GM18907 (cell line): ENCODE results near the gene BAK1.

ENCODE experiments used
- ATAC-seq: cut with Tn5 transposase; IDR thresholded peaks from one replicate; pipeline ENCODE4 v1.9.1; 2021; ENCODE audit warnings: mild to moderate bottlenecking, moderate library complexity; ENCODE audit not compliant: unreplicated experiment

BAK1 gene

DNA sequence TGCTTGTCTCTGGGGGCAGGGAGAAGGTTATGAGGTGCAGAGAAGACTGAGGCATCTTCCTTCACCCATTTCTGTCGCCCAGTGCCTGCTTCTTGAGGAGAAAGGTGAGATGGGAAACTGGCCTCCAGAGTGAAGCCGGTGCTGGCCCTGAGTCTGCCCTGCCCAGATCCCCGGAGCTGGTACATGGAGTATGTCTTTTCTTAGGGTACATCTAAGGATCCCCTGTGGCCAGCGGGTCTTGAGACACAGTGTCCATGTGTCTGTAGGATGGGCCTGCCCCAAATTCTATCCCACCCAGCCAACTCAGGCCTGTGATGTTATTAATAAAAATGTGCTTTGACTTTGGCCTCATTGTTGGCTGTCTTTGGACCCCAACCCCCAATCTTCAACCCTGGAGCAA lies 8.8 kb upstream of the BAK1 start:
- ATAC-seq: no peak

DNA sequence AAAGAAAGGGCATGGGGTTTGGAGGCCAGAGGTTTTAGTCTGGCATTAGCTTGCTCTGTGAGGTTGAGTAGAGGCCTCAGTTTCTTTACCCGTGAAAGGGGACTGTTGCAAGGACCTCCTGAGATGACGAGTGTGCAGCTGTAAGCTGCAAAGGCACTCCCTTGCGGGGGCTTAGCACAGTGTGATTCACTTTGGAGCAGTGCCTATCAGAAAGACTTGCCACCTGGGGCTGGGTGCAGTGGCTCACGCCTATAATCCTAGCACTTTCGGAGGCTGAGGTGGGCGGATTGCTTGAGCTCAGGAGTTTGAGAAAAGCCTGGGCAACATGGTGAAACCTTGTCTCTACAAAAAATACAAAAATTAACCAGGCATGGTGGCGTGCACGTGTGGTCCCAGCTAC lies 7.5 kb upstream of the BAK1 start:
- ATAC-seq: no peak

- no peak for ATAC-seq
Measured at GRCh38 chr6:33586108-33586640, 6.1 kb upstream of the BAK1 start.

- peak; percentile 56 for ATAC-seq
Measured at GRCh38 chr6:33585403-33586107, 5.5 kb upstream of the BAK1 start.

- ATAC-seq: no peak
Measured at GRCh38 chr6:33584700-33585402, 4.8 kb upstream of the BAK1 start.

- no peak for ATAC-seq
Measured at GRCh38 chr6:33583591-33584155, 3.6 kb upstream of the BAK1 start.

DNA sequence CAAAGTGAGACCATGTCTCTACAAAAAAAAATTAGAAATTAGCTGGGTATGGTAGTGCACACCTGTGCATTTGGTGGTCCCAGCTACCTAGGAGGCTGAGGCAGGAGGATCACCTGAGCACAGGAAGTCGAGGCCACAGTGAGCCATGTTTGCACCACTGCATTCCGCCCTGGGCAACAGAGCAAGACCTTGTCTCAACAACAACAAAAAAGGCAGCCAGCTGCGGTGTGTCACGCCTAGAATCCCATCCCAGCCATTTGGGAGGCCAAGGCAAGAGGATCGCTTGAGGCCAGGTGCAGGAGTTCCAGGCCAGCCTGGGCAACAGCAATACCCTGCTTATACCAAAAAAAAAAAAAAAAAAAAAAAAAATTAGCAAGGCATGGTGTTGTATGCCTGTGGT lies 1.1 kb upstream of the BAK1 start:
- no peak for ATAC-seq

- ATAC-seq: no peak
Measured at GRCh38 chr6:33578588-33579011, 1.5 kb downstream of the BAK1 start.

DNA sequence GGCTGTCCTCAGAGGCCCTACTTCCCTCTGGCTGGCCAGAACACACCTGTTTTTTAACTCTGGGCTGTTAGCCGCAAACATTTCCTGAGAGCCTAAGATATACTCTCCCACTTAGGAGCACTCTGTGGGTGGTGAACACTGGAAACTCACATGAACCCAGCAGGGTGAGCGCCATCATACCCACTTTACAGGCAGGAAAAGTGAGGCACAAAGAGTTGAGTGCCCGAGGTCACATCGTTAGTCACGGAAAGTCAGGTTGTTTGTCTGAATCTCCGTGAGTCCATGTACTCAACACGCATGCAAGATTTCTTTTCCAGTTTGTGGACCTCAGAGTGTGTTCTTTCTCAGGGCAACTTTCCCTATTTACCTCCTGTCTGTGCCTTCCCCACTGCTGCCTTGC lies 1.9 kb downstream of the BAK1 start:
- no peak for ATAC-seq

DNA sequence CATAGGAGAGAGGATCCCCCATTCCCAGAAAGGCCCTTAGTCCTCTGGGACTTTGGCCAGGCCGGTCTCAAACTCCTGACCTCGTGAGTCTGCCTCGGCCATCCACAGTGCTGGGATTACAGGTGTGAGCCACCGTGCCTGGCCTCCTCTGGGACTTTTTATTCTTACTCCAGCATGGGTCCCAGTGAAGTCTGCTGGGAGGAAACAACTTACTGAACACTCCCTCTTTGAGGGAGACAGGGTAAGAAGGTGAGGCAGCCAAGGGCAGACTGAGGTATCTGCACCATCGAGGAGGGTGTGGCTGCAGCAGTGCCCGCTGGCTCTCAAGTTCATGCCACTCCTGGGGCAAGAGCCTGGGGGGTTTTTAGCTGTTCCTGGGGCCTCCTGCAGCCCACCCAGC lies 2.4 kb downstream of the BAK1 start:
- ATAC-seq: no peak

DNA sequence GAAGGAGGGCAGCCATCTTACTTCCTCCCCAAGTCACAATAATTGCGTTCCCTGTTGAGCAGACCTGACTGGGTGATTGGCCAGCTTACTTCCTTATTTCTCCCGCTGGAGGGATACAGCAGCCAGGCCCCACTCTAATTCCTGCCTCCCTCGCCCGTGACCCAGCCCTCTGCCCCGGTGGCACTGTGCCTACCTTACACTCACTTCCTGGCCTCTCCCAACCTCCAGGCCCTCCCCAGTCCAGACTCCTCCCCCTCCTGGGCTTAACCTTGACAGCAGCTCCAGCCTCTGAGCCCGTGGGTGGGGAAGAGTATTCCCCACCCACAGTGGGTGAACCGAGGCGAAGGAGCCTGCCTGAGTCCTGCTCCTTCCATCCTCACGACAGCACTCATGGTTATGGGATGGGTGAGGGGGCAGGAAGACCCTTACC lies 3.0 kb downstream of the BAK1 start:
- ATAC-seq: no peak

GRCh38 chr6:33576668-33577067 lies 3.4 kb downstream of the BAK1 start:
- no peak for ATAC-seq

DNA sequence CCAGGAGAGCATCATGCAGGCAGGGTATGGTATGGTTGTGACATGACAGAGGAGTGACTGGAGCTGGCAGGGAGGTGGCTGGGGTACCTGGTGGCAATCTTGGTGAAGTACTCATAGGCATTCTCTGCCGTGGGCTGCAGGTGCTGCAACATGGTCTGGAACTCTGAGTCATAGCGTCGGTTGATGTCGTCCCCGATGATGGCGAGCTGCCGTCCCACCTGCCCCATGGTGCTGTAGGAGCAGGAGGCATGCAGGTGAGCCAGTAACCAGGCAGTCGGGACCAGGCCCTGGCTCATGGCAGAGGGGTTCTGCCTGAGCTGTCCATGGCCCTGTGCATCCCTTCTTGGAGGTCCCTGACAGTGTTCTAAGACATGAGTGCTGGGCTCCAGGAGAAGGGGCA lies 4.9 kb downstream of the BAK1 start:
- ATAC-seq: no peak

DNA sequence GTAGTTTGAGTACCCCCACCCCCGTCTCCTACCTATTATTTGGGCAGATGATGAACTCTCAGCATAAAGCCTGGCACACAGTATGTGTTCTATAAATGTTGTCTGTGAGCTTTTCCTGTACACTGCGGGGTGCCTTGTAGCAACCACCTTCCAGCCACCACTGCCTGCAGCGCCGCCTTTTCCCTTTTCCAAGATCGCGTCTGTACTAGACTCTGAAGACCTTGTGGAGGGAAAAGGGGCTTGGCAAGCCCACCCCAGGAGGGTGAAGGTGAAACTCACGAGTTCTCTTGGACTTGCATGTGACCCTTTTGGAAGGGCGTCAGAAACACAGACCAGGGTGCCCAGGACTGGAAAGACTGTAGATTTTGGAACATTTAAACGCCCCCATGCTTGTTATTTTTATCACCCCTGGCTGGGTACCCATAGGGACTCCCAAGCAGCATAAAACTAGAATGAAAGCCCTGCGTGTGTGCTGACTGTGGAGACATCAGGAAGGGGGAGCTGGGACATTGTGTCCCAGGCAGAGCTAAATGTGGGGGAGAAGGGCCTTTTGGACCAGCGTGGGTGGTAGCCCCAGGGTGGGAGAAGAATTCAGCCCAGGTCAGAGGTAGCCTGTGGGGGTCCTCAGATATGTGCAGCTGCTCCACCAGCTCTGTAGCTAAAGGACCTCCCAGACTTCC lies 8.3 kb downstream of the BAK1 start:
- no peak for ATAC-seq

DNA sequence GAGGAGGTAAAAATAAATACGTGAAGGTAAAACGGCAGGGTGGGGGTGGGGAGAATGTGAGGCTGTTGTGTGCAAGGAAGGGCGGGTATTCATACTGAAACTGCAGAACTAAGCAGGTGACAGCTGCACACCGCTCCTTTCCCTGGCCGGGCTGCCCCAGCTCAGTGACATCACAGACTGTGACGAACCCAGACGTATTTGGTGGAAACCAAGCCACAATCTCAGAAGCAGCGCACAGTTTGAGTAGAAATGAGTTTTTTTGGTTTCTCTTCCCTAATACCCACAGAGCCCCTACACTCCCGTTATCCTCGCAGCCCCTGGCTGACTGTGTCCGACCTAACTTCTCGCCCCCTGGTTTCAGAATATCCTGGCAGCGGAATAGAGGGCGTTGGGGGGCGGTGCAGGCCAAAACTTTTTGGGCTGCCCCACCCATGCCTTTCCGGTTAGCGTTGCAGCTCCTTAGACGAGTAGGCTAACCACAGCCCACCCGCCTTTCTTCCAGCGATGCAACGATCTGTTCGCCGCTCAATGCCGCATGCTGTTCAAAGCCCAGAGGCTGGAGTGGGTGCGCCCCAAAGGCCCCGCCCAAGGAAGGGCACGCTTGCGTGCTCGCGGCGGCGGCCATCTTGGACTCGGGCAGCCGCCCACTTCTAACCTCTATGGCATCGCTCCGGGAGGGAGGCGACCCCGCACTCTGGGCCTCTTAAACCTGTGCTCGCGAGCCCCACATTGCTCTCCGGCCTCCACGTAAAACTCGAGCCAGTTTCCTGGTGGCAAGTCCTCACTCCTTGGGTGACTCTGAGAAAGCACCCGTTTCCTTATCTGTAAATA lies 9.1 kb downstream of the BAK1 start:
- ATAC-seq: peak; percentile 83

- no peak for ATAC-seq
Measured at GRCh38 chr6:33568826-33569570, 11.1 kb downstream of the BAK1 start.

DNA sequence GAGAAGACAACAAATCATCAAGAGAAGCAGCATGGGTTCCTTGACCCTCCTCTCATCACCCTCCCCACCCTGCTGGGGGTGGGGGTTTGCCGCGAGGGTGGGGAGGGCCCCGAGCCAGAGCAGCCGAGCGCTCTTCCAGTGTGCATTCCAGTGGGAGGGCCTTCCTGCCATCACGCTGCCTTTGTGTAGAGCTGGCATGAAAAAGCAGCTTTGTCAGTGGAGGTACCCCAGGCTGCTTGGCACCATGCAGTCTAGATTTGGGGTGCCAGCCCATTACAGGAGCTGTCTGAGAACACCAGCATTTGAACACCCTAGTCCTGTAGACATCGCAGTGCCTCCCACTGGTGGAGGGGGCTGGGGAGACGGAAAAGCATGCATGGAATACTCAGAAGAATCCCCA lies 12.2 kb downstream of the BAK1 start:
- ATAC-seq: no peak

DNA sequence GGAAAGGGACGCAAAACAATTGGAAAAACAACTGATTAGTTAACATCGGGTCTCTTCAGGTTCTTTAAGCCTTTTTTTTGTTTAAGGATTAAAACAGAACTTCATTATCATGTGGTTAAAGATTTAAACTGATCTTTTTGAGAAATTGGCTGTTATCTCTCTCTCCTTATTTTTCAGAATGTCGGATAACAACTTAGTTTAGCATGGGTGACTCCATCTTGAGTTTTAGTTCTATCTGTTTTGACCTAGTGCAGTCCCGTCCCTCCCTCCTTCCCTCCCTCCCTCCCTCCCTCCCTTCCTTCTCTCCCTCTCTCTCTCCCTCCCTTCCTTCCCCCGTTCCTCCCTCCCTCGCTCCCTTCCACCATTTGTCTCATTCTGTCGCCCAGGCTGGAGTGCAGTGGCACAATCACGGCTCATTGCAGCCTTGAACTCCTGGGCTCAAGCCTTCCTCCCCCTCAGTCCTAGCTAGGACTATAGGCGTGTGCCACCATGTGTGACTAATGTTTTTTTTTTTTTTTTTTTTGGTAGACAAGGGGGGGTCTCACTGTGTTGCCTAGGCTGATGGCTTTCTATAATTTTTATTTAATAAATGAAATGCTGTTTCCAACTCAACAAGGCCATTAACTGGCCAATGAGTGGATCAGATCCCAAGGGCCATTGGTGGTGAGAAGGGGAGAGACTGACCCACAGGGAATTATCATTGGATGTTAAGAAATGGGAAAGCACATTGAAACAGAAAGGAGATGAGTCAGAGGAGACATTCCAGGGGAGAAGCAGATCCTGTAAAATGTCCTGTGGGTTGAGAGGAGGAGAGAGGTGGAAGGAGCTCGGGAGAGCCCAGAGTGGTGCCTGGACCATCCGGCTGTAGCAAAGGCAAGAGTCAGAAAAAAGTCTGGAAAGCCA lies 13.6 kb downstream of the BAK1 start:
- ATAC-seq: no peak

GRCh38 chr6:33558801-33559200 lies 21.3 kb downstream of the BAK1 start:
- ATAC-seq: no peak
